WTC11 (cell line): ENCODE results near the gene PLPP1.

Source experiments
- ATF1 ChIP-seq: sonication (generic); formaldehyde crosslinking; IDR thresholded peaks from 2 replicates; pipeline ENCODE4 v1.8.1; 2023; ENCODE audit warnings: mild to moderate bottlenecking, moderate library complexity, missing genetic modification reagents
- CREB1 ChIP-seq: sonication (generic); formaldehyde crosslinking; IDR thresholded peaks from 2 replicates; pipeline ENCODE4 v1.8.0; 2023; ENCODE audit warnings: mild to moderate bottlenecking, missing genetic modification reagents
- CTCF ChIP-seq: fragments of 200-600 bp; IDR thresholded peaks from 2 replicates; pipeline ENCODE4 v1.8.0; 2022; ENCODE audit warnings: antibody characterized with exemption
- E2F4 ChIP-seq: sonication (generic); formaldehyde crosslinking; IDR thresholded peaks from 2 replicates; pipeline ENCODE4 v1.8.1; 2022; ENCODE audit warnings: low read depth, mild to moderate bottlenecking, moderate library complexity, missing genetic modification reagents, borderline replicate concordance
- E2F5 ChIP-seq: sonication (generic); formaldehyde crosslinking; IDR thresholded peaks from 2 replicates; pipeline ENCODE4 v1.8.1; 2022; ENCODE audit warnings: mild to moderate bottlenecking, moderate library complexity, missing genetic modification reagents
- GABPB1 ChIP-seq: sonication (generic); formaldehyde crosslinking; IDR thresholded peaks from 2 replicates; pipeline ENCODE4 v1.8.1; 2023; ENCODE audit warnings: mild to moderate bottlenecking, missing genetic modification reagents
- IRF2 ChIP-seq: sonication (generic); formaldehyde crosslinking; IDR thresholded peaks from 2 replicates; pipeline ENCODE4 v1.8.0; 2022; ENCODE audit warnings: low read depth, missing genetic modification reagents, borderline replicate concordance
- MAX ChIP-seq: sonication (generic); formaldehyde crosslinking; IDR thresholded peaks from 2 replicates; pipeline ENCODE4 v1.8.0; 2022; ENCODE audit warnings: mild to moderate bottlenecking, missing genetic modification reagents
- NFATC4 ChIP-seq: fragments of 250-450 bp; sonication (Bioruptor Pico); IDR thresholded peaks from 2 replicates; pipeline ENCODE4 v1.9.0; 2021; ENCODE audit warnings: mild to moderate bottlenecking
- SOX15 ChIP-seq: fragments of 250-450 bp; sonication (Bioruptor Pico); IDR thresholded peaks from 2 replicates; pipeline ENCODE4 v1.9.0; 2021; ENCODE audit warnings: mild to moderate bottlenecking
- ZNF317 ChIP-seq: sonication (generic); formaldehyde crosslinking; IDR thresholded peaks from 2 replicates; pipeline ENCODE4 v1.8.1; 2023; ENCODE audit warnings: low read depth, mild to moderate bottlenecking, moderate library complexity, missing genetic modification reagents, borderline replicate concordance
- ZNF425 ChIP-seq: fragments of 250-450 bp; sonication (Bioruptor Pico); conservative IDR thresholded peaks from 2 replicates; pipeline ENCODE4 v1.9.0; 2021; ENCODE audit warnings: mild to moderate bottlenecking
- TF ChIP-seq, protein P1 (sequence below): sonication (generic); formaldehyde crosslinking; IDR thresholded peaks from 2 replicates; pipeline ENCODE4 v1.8.1; 2022; ENCODE audit warnings: low read depth, missing genetic modification reagents, borderline replicate concordance

GRCh38 chr5:55407984-55408383 lies 126.8 kb downstream of the PLPP1 start:
- TF ChIP-seq SOX15 (CRISPR knock-in tag) (no peak), ZNF317 (no peak), CTCF (no peak), IRF2 (CRISPR knock-in tag) (no peak), ZNF425 (CRISPR knock-in tag) (no peak), MAX (CRISPR knock-in tag) (no peak), CREB1 (no peak), ATF1 (CRISPR knock-in tag) (no peak), E2F4 (CRISPR knock-in tag) (no peak), NFATC4 (CRISPR knock-in tag) (no peak), E2F5 (CRISPR knock-in tag) (no peak), GABPB1 (CRISPR knock-in tag) (no peak)
- TF ChIP-seq, protein P1, sequence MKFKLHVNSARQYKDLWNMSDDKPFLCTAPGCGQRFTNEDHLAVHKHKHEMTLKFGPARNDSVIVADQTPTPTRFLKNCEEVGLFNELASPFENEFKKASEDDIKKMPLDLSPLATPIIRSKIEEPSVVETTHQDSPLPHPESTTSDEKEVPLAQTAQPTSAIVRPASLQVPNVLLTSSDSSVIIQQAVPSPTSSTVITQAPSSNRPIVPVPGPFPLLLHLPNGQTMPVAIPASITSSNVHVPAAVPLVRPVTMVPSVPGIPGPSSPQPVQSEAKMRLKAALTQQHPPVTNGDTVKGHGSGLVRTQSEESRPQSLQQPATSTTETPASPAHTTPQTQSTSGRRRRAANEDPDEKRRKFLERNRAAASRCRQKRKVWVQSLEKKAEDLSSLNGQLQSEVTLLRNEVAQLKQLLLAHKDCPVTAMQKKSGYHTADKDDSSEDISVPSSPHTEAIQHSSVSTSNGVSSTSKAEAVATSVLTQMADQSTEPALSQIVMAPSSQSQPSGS (CRISPR knock-in tag): no peak
